Smooth muscle cell (in vitro differentiated cells): ENCODE results near the gene TBXT. TPM values are rescaled to one million over a fixed set of nuclear protein-coding genes. Genes with fewer than 3 reads are reported as not detected.
"Not testable (repeated sequence)": the region's sequence is repeated elsewhere in the genome, so short reads cannot be mapped to it uniquely, and the experiment has no call there.

Experiments used
- DNase-seq: peaks from one replicate; lab custom pipeline; 2025; ENCODE audit not compliant: unreplicated experiment; lab: John Stamatoyannopoulos, UW
- H2AFZ ChIP-seq: fragments of 200-600 bp; sonication (generic); 2 replicates; pipeline ENCODE4 v1.6.0; 2016; ENCODE audit warnings: antibody characterized with exemption, low read depth, mild to moderate bottlenecking
- H3F3A ChIP-seq: fragments of 200-600 bp; sonication (generic); 2 replicates; pipeline ENCODE4 v1.6.0; 2017; ENCODE audit warnings: antibody characterized with exemption, low read depth
- H3K27ac ChIP-seq: fragments of 200-600 bp; sonication (generic); 2 replicates; pipeline ENCODE4 v1.5.1; 2016; ENCODE audit warnings: low read depth, mild to moderate bottlenecking
- H3K27me3 ChIP-seq: fragments of 200-600 bp; sonication (generic); 2 replicates; pipeline ENCODE4 v1.6.1; 2016; ENCODE audit warnings: low read depth, mild to moderate bottlenecking
- H3K36me3 ChIP-seq: fragments of 200-600 bp; sonication (generic); 2 replicates; pipeline ENCODE4 v1.5.1; 2016; ENCODE audit warnings: low read depth
- H3K4me1 ChIP-seq: fragments of 200-600 bp; sonication (generic); 2 replicates; pipeline ENCODE4 v1.5.1; 2016; ENCODE audit warnings: low read depth
- H3K4me2 ChIP-seq: fragments of 200-600 bp; sonication (generic); 2 replicates; pipeline ENCODE4 v1.6.0; 2016; ENCODE audit warnings: mild to moderate bottlenecking
- H3K4me3 ChIP-seq: fragments of 200-600 bp; sonication (generic); 2 replicates; pipeline ENCODE4 v1.5.1; 2016; ENCODE audit warnings: mild to moderate bottlenecking
- H3K79me2 ChIP-seq: fragments of 200-600 bp; sonication (generic); 2 replicates; pipeline ENCODE4 v1.6.0; 2016; ENCODE audit warnings: low read depth, mild to moderate bottlenecking
- H3K9ac ChIP-seq: fragments of 200-600 bp; sonication (generic); 2 replicates; pipeline ENCODE4 v1.6.0; 2016; ENCODE audit warnings: low read depth
- H3K9me3 ChIP-seq: fragments of 200-600 bp; sonication (generic); replicated peaks from 2 replicates; pipeline ENCODE4 v1.5.1; 2016; ENCODE audit warnings: low read depth
- H4K20me1 ChIP-seq: fragments of 200-600 bp; sonication (generic); 2 replicates; pipeline ENCODE4 v1.6.0; 2016; ENCODE audit warnings: low read depth
- CTCF ChIP-seq: fragments of 200-600 bp; sonication (generic); IDR thresholded peaks from 2 replicates; pipeline ENCODE4 v1.5.1; 2017; ENCODE audit warnings: borderline replicate concordance, mild to moderate bottlenecking, antibody characterized with exemption; ENCODE audit not compliant: insufficient read depth, poor library complexity, severe bottlenecking
- WGBS: methylation state at CpG from one replicate; pipeline ENCODE4 v1.1.7; 2016; ENCODE audit warnings: low lambda C conversion rate; 5-methylcytosine and 5-hydroxymethylcytosine counted together
- polyA plus RNA-seq: library from polyadenylated mRNA; unstranded; fragments of >200 nt; fragmentation: Nextera tagmentation; extraction: Ambion mirVana; gene quantifications from 2 replicates; pipeline ENCODE4 v1.2.1, GENCODE V29; 2016
- total RNA-seq: library from RNA; depleted of rRNA; stranded (reverse); fragments of >200 nt; gene quantifications from 2 replicates; pipeline ENCODE4 v1.2.3, GENCODE V29; 2014

TBXT gene
- total and polyA plus RNA-seq, 2 experiments from 2014 or later = not detected

GRCh38 chr6:166151798-166152197, 15.9 kb downstream of the TBXT start:
- Histone ChIP-seq H3K9ac (no peak overlapping the region), H3K79me2 (no peaks in the 10 kb centered on the region), H3F3A (no peaks in the 10 kb centered on the region), H3K27ac (no peak overlapping the region), H3K4me2 (no peak overlapping the region), H4K20me1 (no peaks in the 10 kb centered on the region), H3K27me3 (peaks cover 3% of the 10 kb centered on the region), H3K36me3 (no peaks in the 10 kb centered on the region), H2AFZ (no peak overlapping the region), H3K4me3 (no peak overlapping the region), H3K4me1 (no peaks in the 10 kb centered on the region), H3K9me3 (no peaks in the 10 kb centered on the region)
- WGBS = 91% methylated on average over 1 of the region's 1 CpG
- no peak for TF ChIP-seq CTCF
- DNase-seq = no peak

GRCh38 chr6:166145751-166146150, 21.9 kb downstream of the TBXT start:
- Histone ChIP-seq H3K9me3 (no peaks in the 10 kb centered on the region), H3K4me1 (no peaks in the 10 kb centered on the region), H3K4me3 (no peak overlapping the region), H2AFZ (no peak overlapping the region), H4K20me1 (no peaks in the 10 kb centered on the region), H3K4me2 (no peak overlapping the region), H3K27ac (no peak overlapping the region), H3K36me3 (no peaks in the 10 kb centered on the region), H3K79me2 (no peaks in the 10 kb centered on the region), H3K9ac (no peak overlapping the region), H3K27me3 (no peaks in the 10 kb centered on the region), H3F3A (no peaks in the 10 kb centered on the region)
- 85% methylated on average over 5 of the region's 5 CpGs for WGBS
- DNase-seq = no peak
- TF ChIP-seq CTCF = no peak

- 74% methylated on average over 2 of the region's 2 CpGs for WGBS
- H4K20me1 ChIP-seq = no peaks in the 10 kb centered on the region
- no peaks in the 10 kb centered on the region for H3K9me3 ChIP-seq
- no peak overlapping the region for H2AFZ ChIP-seq
- DNase-seq = no peak
- H3K79me2 ChIP-seq = no peaks in the 10 kb centered on the region
- H3K4me1 ChIP-seq = no peaks in the 10 kb centered on the region
- H3F3A ChIP-seq = no peaks in the 10 kb centered on the region
- no peaks in the 10 kb centered on the region for H3K27me3 ChIP-seq
- H3K27ac ChIP-seq = no peak overlapping the region
- H3K4me2 ChIP-seq = no peak overlapping the region
- no peak overlapping the region for H3K4me3 ChIP-seq
- H3K36me3 ChIP-seq = no peaks in the 10 kb centered on the region
- H3K9ac ChIP-seq = no peak overlapping the region
- TF ChIP-seq CTCF = no peak
These were observed 24.6 kb downstream of the TBXT start for GRCh38 chr6:166143011-166143410.

GRCh38 chr6:166127624-166128472, 39.8 kb downstream of the TBXT start:
- H4K20me1 ChIP-seq = no peaks in the 10 kb centered on the region
- H3K4me1 ChIP-seq = no peaks in the 10 kb centered on the region
- H3K36me3 ChIP-seq = no peaks in the 10 kb centered on the region
- H3F3A ChIP-seq = no peaks in the 10 kb centered on the region
- H2AFZ ChIP-seq = no peak overlapping the region
- H3K4me2 ChIP-seq = no peak overlapping the region
- WGBS = 70% methylated on average over 13 of the region's 13 CpGs
- peaks cover 6% of the 10 kb centered on the region for H3K27me3 ChIP-seq
- H3K9me3 ChIP-seq = no peaks in the 10 kb centered on the region
- H3K27ac ChIP-seq = no peak overlapping the region
- DNase-seq = no peak
- TF ChIP-seq CTCF = no peak
- H3K9ac ChIP-seq = no peak overlapping the region
- H3K4me3 ChIP-seq = no peak overlapping the region
- H3K79me2 ChIP-seq = no peaks in the 10 kb centered on the region

GRCh38 chr6:166123115-166123514, 44.5 kb downstream of the TBXT start:
- not testable (repeated sequence) for H3K79me2 ChIP-seq, H3K9me3 ChIP-seq, H3K4me3 ChIP-seq, H3K9ac ChIP-seq, H3K4me1 ChIP-seq, H3K27ac ChIP-seq, H3K27me3 ChIP-seq, H2AFZ ChIP-seq, H3F3A ChIP-seq, H3K36me3 ChIP-seq, H3K4me2 ChIP-seq, H4K20me1 ChIP-seq, DNase-seq
- WGBS = 93% methylated on average over 9 of the region's 9 CpGs
